ENCODE results near the gene WWC2. TPM values are rescaled to one million over a fixed set of nuclear protein-coding genes. Genes with fewer than 3 reads are reported as not detected.

Gene WWC2
- total and polyA plus RNA-seq, 2 experiments from 2014 or later, result 50.5 to 74.2 TPM

DNA sequence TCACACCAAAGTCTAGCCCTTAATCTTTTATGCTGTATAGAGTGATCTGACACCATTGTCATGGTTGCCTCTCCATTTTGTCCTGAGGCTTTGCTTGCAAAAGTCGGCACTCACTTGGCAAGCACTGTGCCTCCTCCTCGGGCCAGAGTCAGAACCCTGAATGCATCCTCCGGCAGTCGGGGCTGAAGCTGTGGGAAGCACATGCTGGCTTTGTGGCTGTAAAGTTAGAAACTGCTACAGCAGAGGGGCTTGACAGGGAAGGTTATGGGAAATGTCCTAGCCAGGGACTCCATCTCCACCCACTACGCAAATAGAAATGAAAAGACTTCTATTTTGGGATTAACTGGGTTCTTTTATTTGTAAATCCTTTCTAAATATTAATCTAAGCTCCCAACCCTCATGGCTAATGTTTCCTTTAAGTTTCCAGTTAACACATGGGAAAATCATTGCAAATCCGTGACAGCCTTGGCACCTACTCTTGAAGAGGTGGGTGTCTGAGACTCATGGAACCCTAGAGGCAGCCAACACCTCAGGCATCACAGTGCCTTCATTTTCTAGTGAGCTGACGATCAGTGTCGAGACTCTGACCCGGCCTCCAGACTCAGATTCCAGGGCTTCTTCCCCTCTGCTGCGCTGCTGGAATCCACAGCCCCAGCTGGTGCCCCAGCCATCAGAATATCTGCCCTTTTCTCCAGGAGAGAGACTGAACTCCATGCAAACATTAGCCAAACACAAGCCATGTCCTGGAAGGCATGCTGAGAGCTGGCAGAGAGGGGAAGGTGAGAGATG lies 231.1 kb downstream of the WWC2 start:
- Mint-ChIP-seq H3K27ac (no peak overlapping the region), H3K9me3 (peaks cover 19% of the 10 kb centered on the region)
- no peak for ATAC-seq

More for the DNA sequence above, 231.1 kb downstream of the WWC2 start:
- Histone ChIP-seq H4K20me1 (replicated peaks; ENCODE audit: insufficient read depth) (no peaks in the 10 kb centered on the region), H3K4me3 (no peak overlapping the region), H3K36me3 (ENCODE audit: insufficient read depth) (no peaks in the 10 kb centered on the region), H3K27me3 (ENCODE audit: insufficient read depth) (no peaks in the 10 kb centered on the region), H3F3A (replicated peaks; ENCODE audit: low read depth) (no peaks in the 10 kb centered on the region), H2AFZ (no peak overlapping the region), H3K4me1 (ENCODE audit: insufficient read depth) (no peaks in the 10 kb centered on the region), H3K9me2 (ENCODE audit: insufficient read depth) (no peaks in the 10 kb centered on the region), H3K27ac (ENCODE audit: low read depth) (no peak overlapping the region), H3K4me2 (no peak overlapping the region), H3K79me2 (replicated peaks; ENCODE audit: insufficient read depth) (no peaks in the 10 kb centered on the region)
- Mint-ChIP-seq H3K4me3 (no peak overlapping the region), H3K4me1 (no peaks in the 10 kb centered on the region; the same call in 2 of the 3 replicates), H3K36me3 (ENCODE audit: low read depth) (peaks cover 12% of the 10 kb centered on the region; the same call in 2 of the 3 replicates), H3K27me3 (ENCODE audit: insufficient read depth, low read depth, poor library complexity) (peaks cover 9% of the 10 kb centered on the region)
- no peak for DNase-seq (ENCODE audit: low spot score)
- TF ChIP-seq ZNF462 (CRISPR knock-in tag; IDR thresholded peaks at IDR 0.05) (no peak), STAT1 (IDR thresholded peaks at IDR 0.05; ENCODE audit: unreplicated experiment) (no peak), POLR2AphosphoS5 (IDR thresholded peaks at IDR 0.05; ENCODE audit: low read depth) (no peak), EZH2 (IDR thresholded peaks at IDR 0.05; ENCODE audit: low read depth, unreplicated experiment) (no peak), REST (IDR thresholded peaks at IDR 0.05; ENCODE audit: unreplicated experiment) (no peak), NANOG (IDR thresholded peaks at IDR 0.05; ENCODE audit: borderline replicate concordance) (no peak), CREB1 (CRISPR knock-in tag; IDR thresholded peaks at IDR 0.05; ENCODE audit: low read depth) (no peak)
